NOMO-1 treated with DMSO at 0.1 percent for 48 hours (cell line): ENCODE measurements around the gene METTL16.

Experiments
- DNase-seq: peaks from one replicate; lab custom pipeline; 2025; ENCODE audit not compliant: unreplicated experiment; lab: John Stamatoyannopoulos, UW

The METTL16 gene

DNA sequence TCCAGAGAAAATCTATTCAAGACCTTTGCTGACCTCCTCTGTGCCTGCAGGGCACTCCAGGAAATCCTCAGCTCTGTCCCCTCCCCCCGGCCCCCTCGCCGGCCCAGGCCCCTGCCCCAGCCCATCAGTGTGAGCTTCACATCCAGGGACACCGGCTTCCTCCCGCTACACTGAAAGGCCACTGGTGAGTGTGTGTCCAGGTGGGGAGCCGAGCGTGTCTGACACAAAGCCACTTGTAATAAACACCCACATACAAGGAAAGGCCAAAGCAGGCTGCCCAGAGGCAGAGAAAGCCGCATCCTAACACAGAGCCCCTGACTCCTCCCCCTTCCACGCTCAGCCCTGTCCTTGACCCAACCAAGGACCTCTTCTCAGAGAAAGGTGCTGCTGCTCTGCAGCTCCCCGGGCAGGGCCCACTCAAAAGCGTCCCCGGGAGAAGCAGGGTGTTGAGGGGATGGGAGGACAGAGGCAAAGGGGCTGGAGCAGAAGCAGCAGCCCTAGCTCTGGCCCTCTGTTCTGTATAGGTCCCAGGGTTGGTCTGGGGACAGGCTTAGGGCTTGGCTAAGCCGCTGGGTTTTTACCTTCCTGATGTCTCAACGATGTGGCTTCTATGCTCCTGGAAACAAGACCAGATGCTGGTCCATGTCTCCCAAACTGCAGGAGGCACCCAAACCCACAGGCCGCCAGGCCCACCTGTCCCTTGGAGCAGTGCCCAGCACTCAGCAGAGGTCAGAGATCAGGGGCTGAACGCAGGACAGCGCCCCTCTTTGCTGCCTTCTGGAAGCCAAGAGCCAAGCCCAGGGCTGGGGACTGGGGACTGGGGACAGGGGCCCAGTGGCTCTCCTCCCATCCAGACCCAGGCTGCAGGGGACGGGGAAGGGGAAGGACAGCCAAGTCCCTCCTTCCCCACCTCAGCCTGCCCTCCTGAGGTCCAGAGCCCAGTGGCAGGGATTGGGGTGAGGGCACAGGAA is 126.2 kb downstream of the METTL16 start:
- DNase-seq = no peak

DNA sequence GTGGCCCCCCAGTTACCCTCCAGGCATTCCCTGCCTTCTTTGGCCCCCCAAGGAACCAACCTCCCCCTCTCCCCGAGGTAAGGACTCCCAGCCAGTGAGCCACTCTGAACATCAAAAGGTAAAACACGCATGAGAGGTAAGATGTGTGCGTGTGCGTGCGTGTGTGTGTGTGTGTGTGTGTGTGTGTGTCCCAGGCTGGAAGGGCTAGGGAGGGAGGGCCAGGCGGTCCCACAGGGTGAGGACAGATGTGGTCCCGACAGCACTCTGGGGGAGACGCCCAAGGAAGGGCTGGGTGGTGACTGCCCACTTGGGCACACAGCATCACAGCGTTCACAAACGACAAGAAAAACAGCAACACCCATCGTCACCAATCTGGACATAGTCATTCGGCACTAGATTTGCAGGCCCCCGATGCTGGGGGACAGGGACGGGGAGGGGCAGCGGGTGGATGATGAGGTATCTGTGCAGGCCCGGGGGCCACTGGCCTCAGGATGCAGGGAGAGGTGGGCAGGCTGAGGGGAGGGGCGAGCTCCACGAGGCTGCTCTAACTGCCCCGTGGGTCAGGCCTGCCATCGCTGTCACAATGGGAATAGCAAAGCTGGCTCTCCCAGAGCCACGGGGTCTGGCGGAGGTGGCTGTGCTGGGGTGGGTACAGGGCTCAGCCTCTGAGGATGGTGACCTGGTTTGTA is 127.1 kb downstream of the METTL16 start:
- no peak for DNase-seq

DNA sequence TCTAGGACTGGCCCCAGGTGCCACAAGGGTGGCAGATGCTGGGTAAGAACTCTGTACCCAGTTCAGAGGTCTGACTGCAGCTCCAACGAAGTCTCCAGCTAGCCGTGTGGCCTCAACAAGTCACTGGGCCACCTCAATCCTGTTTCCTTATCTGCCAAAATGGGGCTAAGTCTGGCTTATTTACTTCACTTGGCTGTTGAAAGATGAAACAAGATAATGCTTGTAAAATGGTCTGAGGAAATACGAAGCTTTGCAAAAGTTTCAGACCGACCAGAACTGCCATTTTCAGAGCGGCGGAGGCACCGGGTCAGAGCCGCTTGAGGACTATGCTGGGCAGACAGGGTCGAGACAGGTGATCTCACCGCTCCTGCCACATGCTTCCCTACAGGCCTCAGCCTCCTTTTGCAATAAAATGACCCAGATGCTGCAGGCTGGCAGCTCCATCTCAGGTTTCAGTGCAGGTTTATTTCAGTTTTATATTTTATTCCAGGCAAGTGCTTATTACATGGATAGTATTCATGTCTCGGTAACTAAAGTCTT is 128.0 kb downstream of the METTL16 start:
- no peak for DNase-seq

DNA sequence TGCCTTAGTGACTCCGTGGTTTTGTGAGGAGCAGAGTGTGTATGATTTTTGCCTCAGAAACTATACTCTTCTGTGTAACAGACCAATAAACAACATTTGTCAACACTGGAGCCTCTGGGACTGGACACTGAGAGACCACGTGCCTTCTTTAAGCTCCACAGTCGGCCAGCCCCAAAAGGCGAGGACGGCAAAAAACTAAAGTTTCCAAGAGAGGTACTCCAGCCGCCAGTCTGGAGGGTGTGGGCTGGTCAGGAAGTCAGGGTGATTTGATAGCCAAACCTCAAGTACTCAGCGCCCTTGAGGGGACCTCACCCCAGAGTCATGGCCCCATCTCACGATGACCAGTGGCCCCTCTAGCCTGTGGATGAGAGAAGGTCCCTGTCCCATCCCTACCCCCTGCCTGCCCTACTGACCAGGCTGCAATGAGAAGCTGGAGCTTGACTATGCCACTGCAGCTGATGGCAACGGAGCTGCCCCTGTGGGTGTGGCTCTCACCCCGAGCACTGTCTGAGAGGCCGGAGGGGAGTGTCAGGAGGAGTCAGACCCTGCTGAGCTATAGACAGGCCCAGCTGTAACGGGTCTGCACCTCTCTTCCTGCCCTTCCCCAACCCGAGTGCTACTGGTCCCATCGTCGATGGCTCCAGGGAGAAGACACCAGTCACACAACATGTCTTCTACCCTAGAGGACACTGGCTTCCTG is 130.6 kb downstream of the METTL16 start:
- DNase-seq = no peak

DNA sequence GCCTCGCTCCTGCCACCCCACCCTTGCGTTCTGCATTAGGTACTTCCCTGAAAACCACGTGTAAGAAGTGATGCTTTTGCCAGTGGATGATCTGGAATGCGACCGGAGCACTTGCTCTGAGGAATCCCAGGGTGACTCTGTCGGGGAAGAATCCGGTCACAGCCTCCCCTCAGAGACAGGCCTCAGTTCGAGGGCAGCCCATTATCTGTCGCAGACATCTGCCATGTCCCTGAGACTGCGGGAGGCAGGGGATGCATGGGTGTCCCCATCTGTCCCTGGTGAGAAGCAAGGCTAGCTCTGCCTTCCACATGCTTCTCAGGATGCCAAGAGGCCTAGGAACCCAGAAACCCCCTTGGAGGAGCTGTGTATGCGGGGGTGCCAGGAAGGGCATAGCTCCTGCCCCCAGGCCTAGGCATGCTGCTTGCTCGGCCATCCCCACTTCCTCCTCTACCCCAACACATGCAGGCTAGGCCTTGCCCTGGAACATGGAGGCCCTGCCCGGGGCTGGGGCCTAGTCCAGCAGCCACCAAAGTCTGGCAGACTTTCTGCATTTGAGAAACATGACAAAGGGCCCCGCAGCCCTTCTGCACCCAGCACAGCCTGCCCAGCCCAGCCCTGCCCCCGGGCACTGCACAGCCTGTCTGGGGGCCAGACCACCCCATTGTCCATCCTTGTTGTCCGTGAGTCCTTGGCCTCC is 131.3 kb downstream of the METTL16 start:
- no peak for DNase-seq

DNA sequence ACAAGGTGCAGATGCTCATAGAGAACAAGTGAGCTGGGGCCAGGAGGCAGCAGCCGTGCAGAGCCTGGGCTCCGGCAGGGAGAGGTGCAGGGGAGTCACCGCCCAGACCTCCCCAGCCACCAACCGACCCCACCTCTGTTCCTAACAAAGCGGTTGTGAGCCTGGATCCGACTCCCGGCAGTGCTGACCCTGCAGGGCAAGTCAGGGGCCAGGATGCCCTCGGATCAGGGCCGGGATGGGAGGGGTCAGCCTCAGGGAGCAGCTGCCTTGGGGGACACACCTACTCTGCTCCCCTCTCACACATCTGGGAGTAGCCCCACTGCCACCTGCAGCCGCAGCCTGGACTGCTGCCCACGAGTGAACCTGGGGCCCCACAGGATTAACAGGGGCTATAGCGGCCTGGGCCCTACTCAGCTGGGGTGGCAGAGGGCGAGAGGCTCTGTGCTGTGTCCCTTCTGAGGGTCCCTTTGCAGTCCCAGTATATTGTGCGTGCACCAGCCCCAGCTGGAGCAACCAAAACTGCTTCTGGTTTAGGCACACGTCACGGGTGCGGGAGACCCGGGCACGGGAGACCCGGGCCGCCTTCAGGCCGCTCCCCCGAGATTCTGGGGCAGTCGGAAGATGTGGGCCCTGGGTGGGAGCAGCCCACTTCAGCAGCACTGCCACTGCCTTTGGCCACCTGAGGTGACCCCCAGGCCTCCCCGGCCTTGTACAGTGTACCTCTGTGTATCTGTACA is 132.0 kb downstream of the METTL16 start:
- no peak for DNase-seq

DNA sequence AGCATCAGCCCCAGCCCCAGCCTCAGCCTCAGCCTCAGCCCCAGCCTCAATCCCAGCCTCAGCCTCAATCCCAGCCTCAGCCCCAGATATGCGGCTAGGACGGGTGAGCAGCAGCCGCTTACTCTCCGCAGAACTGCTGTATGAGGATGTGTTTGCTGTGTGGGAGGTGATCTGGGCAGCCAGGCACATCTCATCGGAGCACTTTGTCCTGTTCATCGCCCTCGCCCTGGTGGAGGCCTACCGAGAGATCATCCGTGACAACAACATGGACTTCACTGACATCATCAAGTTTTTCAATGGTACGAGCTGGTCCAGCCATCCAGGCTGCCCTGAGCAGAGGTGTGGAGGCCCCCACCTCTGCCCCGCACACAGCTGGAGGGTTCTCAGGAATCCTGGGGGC is 132.8 kb downstream of the METTL16 start:
- DNase-seq = no peak

GRCh38 chr17:2377659-2378058 is 134.0 kb downstream of the METTL16 start:
- DNase-seq = no peak

DNA sequence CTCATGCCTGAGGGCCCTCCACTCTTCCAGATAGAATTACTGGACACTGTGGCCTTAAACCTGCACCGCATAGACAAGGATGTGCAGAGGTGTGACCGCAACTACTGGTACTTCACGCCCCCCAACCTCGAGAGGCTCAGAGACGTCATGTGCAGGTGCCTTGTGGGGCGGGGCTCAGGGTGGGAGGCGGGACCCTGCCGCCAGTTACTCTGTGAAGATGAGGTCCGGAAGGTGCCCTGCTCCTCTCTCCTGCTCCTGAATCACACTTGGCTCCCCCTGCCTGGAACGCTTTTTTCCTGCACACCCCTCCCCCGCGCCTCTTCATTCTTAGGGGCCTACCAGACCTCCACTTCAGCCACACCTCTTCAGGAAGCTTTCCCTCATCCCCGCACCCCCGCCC is 135.6 kb downstream of the METTL16 start:
- no peak for DNase-seq

GRCh38 chr17:2375406-2375805 is 136.3 kb downstream of the METTL16 start:
- no peak for DNase-seq

DNA sequence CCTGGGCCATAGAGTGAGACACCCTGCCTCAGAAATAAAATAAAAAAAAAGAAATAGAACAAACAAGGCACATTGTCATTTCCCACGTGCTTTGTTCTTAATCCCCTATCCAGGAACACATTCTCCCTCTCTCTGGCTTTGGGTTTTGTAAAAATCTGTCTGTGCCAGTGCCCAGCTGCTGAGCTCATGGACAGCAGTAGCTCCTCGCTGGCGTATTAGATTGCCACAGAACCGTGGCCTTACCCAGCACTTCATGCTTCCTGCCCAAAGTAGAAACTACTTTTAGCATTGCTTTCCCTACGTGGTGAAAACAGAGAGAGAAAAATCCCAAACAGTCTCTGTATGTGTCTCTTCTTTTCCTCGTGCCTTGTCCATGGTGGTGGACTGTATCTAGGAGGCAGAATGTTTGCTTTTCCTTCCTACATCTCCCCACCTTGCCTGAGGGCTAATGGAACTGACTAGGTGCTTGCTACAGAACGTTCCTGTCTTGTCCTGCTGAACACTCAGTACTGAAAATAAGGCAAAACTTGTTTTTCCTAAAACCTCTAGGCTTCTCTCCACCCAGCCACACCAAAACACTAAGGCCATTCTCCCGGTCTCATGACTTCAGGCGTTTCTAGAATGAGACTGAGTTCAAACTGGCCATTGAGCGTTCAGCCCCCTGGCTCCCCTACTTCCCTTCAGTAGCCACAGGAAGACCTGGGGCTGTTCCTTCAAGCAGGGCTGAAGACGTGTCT is 137.0 kb downstream of the METTL16 start:
- DNase-seq = no peak

DNA sequence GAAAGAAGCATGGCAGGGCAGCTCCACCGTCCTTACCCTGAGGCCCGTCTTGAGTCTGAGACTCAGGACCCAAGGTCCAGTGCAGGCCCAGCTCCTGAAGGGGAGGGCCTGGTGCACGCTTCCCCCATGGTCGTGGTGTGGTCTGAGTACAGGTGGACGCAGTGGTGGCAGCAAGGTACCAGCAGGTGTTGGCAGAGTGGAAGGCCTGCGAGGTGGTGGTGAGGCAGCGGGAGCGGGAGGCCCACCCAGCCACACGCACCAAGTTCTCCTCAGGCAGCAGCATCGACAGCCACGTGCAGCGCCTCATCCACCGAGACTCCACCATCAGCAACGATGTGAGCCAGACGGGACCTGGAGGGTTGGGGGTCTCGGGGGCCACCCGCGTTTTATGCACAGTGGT is 138.5 kb downstream of the METTL16 start:
- DNase-seq = no peak

- DNase-seq = no peak
Observed at GRCh38 chr17:2372681-2373080, 139.0 kb downstream of the METTL16 start.

GRCh38 chr17:2372180-2372579 is 139.5 kb downstream of the METTL16 start:
- no peak for DNase-seq

DNA sequence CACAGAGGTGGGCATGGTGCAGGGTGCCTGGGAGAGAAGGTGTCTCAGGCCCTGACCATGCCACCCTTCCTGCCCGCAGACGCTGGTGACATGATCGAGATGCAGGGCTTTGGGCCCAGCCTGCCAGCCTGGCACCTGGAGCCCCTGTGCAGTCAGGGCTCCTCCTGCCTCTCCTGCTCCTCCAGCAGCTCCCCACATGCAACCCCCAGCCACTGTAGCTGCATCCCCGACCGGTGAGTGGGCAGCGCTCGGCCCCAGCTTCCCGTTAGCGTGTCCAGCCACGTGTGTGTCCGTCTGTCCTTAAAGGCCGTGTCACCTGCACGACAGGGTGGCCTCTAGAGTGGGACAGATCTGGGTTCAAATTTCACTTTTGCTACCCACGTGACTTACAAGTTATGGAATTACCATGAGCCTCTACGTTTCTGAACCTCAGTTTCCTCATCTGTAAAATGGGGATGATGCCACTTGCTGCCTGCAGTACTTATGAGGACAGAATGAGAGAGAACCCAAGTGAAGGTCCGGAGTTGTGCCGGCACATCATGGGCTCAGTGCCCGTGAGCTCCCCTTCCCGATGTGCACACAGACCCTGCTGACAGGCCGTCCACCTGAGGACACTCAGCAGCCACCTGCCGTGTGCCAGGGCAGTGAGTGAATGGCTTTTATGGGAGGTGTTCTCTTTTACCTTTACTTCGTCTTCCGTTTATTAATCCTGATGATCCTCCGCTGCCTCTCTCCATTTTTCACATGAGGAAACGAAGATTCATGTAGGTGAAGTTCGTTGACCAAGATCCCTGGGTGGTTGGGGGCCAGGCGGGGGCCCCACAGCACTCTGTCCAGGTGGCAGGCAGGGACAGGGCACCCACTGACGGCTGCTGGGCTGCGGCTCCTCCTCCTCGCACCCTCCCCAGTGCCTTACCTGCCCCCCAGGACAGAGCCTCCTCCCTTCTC is 140.2 kb downstream of the METTL16 start:
- no peak for DNase-seq

DNA sequence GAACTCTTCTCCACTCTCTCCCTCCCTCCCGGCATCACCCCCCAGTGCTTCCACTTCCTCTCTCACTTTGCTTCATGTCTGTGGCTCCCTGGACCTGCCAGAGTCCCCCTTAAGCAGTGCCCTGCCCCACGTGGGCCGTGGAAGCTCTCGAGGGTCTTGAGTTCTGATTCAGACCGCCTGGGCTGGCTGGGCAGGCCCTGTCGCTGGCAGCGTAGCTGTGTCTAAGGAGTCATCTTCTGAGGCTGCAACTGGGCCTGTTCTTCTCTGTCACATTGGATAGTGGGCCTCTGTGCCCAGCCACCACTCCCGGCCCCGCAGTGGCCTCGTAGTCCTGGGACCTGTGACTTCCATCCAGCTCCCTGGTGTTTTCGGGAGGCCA is 141.5 kb downstream of the METTL16 start:
- DNase-seq = no peak

DNA sequence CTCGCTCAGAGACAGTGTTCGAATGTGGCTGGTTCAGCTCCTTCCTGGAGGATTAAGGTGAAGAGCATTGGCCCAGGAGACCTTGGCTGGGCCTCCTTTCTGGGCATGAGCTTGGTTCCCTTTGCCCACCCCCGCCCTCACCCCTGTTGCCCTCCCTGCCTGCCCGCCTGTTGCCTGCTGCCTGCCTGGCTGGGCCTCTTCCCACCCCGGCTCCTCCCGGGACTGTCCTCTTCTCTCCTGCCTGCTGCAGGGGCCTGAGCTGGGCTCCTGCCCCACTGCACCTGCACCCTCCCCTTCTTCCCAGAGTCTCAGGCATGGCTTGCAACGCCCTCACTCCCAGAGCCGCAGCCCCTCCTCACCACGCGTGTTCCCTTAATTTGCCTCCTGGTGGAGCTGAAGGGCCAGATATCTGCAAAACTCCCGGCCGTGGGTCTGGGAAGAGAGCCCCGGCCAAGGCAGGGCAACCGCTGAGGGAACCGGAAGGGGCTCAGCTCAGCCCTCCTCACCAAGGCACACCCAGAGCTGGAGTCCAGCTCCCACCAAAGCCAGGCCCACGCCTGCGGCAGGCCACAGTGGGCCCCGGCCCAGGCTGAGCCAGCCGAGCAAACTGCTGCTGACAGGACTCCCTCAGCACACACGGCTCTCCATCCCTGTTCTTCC is 142.0 kb downstream of the METTL16 start:
- DNase-seq = no peak

GRCh38 chr17:2369039-2369438 is 142.6 kb downstream of the METTL16 start:
- no peak for DNase-seq
